Measurements from ENCODE around the gene DOCK11. TPM values are rescaled to one million over a fixed set of nuclear protein-coding genes. Genes with fewer than 3 reads are reported as not detected.

DOCK11 gene
- total RNA-seq, 1 donor from 2014 or later: 16.7 TPM

DNA sequence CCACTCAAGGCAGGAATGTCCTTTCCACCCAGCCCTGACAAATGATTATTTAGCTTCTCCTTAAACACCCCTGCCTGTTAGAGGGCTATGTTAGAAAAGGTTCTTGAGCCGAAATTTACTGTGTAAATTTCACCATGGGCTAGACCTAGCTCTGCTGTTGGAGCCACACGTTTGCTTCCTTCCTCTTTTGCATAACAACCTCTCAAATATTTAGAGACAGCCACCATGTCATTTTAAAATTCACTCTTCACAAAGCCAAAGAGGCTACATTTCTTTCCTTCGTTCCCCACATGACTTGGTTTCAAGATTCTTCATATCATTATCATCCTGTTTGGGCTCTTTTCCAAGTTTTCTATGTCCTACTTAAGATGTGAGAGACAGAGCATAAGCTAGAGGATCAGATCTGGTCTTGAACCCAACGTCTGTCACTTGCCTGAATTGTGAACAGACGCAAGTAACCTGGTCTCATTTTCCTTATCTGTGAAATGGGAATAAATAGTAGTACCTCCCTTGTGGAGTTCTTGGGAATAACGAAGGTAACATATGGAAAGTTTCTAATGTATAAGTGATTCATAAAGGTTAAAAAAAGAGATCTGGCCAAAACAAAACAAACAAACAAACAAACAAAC lies 6.7 kb downstream of the DOCK11 start:
- DNase-seq: no peak

DNA sequence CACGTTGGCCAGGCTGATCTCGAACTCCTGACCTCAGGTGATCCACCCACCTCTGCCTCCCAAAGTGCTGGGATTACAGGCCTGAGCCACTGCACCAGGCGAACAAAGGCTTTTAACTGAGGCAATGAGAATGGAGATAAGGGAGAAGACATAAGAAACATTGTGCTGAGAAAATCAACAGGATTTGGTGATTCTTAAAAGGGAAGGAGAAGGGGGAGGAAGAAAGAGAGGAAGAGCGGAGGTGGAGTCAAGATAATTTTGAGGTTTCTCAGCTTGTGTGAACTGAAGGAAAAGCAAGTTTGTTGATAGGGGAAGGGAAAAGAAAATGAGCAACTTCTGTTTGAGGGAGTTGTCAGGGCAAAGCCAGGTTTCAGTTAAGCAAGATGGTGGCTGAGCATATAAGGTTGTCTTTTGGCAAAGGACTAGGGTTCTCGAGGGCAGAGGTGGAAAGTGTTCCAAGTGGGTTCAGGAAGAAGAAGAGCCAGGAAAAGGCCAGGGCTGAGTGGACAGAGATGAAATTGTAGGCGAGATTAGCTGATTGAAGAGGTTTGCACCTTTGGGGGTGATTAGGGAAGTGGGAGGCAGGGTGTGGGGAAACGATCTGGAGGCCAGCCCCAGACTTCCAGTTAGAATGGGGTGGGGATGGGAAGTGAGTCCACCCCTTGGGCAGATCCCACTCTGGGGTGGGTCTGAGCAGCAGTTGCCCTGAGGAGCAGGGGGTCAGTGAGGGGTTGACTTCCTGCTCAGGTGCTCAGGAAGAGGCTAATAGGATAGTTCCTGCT lies 7.8 kb downstream of the DOCK11 start:
- DNase-seq: no peak

DNA sequence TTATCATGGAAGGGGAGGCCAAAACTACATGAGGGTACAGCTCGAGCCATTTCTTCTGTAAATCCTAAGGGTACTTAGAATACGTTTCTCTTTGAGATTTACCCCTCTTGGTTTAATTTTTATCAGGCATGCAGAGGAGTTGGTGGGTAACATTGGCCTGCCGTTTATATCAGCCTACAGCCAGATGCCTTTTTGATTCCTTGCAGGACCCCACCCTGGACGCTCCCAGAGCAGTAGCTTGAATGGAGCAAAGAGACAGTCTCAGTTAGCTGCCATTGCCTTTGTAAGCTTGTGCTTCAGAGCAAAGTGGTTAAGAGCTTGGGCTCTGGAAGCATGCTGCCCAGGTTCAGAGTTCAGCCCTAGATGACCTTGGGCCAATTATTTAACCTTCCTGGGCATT lies 9.0 kb downstream of the DOCK11 start:
- DNase-seq: no peak

DNA sequence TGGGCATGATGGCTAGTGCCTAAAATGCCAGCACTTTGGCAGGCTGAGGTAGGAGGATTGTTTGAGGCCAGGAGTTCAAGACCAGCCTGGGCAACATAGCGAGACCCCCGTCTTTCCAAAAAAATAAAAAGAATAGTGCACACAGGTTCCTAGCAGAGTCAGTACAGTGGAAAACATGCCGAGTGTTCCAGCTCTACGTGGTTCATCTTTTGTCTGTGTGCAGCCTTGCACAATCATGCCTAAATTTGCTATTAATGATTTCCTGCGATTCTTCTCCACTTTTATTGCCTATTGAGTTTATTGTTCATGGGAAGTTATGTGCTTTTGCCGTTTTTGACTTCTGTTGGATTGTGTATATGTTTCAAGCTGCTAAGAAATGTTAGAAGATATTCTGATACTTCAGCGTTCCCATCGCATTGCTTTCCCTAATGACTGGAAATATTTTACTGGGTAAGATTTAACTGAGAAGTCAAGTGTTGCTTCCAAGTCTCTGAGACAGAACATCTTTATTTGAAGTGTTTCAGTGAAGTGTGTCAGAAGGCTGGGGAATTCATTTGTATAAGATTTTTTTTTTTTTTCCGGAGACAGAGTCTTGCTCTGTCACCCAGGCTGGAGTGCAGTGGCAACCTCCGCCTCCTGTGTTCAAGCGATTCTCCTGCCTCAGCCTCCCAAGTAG lies 11.3 kb downstream of the DOCK11 start:
- DNase-seq: no peak

DNA sequence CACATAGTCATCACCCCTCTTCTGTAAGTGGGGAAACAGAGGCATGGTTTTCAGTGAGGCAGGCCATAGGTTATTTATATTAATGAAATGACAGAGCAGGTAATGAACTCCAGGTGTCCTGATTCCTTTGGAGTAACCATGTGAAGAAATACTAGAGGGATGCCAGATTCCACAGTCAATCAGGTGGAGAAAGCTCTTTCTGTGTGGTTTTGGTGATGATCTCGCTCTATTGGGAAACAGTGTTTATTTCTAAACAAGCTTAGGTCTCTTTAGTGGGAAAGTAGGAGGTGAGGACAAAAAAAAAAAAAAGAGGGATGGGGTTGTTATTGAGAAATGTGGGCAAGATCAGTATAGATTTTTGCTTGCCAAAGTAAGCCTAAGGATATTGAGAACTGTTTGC lies 12.2 kb downstream of the DOCK11 start:
- no peak for DNase-seq

DNA sequence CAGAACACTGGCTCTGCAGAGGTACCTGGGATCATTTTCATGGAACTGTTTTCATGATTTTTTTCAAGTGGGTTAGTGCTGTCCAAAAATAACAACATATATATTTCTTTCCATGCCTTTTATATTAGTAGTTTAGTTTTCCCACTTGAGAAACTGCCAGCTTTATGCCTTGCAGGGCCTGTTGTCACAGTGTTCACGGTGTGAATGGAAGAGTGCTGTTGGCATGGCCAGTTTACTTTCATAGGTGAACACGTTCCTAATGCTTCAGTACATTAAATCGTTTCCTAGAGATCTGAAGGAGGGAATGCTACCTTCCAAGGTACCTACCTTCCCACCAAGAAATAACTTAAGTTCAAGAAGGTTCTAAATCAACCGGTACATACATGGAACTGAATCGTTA lies 12.6 kb downstream of the DOCK11 start:
- DNase-seq: no peak

DNA sequence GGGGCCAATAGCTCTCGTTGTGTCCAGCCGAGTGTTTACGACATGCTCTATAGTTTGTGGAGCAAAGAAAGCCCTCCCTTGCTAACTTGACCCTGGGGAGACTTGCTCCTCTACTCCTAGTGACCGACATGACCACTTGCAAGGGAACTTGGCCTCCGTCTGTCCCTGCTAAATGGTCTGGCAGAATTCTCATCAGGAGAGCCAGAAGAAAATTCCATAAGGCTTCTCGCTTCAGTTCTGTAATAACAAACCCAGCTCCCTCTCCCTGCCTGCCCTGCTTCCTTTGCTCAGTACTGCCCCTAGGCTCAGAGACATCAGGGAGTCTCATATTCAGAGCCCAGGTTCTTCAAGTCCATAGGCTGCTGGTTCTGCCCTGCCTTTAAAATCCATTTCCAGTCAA lies 13.0 kb downstream of the DOCK11 start:
- DNase-seq: no peak

DNA sequence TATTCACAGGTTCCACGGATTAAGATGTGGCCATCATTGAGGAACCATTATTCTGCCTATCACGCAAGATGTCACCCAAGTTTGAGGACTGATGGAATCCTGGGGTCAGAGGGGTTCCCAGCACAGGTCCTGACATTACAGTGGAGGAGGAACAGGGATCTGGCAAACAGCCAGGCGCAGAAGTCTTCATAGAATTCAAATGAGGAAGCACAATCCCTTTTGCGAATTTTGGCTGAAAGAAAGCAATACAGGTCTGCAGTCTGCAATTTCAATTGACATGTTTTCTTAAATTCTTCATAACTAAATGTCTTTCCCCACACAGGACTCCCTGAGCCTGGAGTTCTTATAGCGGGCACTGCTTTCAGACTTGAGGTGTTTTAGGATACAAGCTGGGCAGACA lies 14.5 kb downstream of the DOCK11 start:
- DNase-seq: no peak

DNA sequence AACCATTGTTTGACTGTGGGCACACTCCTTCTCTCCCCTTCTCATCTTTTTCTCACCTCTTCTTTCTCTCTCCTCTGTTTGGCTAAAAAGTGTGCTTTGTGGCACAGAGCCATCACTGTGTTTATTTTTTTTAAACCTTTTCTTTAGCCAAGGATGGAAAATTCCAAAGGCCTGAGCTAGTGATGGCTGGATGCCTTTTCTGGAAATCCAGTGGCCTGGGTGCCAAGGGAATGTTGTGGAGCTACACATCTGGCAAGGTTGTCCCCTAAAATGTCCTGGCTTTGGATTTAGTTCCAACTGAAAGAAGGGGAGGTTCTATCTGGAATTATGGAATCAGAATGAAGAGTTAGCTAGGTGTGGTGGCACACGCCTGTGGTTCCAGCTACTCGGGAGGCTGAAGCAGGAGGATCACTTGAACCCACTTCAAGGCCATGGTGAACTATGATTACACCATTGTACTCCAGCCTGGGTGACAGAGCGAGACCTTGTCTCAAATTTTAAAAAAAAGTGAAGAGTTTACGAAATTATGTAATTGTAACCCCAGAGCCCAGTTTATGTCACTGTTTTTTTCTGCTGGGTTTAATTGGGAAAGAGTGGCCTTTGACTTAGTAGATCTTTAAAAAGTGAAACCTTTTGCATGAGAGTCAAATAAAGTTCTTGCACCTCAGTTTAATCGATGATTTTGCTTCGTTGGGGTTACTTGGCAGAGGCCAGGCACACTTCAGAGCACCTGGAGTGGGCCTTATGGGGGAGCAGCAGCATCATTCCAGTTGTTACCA lies 17.7 kb downstream of the DOCK11 start:
- no peak for DNase-seq

DNA sequence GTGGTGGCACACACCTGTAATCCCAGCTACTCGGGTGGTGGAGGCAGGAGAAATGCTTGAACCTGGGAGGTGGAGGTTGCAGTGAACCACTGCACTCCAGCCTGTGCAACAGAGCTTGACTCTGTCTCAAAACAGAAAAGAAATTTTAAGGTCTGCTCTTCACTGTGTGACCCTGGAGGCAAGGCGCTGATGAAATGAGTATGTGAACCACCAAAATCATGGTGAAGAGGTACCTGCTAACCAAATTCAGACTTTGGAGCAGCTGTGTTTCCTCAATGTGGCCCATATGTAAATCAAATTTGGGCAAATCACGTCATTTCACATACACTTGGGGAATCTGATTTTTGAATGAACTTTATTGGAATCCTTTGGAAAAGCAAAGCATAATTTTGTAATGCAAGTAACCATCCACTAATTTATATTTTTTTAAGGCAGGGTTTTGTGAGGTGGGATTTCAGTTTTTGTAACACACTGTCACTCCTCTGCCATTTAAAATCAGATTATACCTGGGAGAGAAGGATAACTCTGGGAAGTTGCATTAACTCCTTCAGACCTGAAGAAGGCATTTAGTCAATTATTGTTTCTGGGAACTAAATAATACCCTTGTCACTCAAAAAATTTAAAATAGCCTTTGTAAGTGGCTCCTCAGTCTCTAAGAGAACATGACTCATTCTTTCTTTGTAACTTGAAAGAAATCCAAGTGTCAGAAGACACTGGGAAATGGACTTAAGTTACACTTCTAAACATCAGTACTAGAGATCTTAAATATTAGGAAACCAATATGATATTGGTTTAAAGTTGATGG lies 24.0 kb downstream of the DOCK11 start:
- no peak for DNase-seq

DNA sequence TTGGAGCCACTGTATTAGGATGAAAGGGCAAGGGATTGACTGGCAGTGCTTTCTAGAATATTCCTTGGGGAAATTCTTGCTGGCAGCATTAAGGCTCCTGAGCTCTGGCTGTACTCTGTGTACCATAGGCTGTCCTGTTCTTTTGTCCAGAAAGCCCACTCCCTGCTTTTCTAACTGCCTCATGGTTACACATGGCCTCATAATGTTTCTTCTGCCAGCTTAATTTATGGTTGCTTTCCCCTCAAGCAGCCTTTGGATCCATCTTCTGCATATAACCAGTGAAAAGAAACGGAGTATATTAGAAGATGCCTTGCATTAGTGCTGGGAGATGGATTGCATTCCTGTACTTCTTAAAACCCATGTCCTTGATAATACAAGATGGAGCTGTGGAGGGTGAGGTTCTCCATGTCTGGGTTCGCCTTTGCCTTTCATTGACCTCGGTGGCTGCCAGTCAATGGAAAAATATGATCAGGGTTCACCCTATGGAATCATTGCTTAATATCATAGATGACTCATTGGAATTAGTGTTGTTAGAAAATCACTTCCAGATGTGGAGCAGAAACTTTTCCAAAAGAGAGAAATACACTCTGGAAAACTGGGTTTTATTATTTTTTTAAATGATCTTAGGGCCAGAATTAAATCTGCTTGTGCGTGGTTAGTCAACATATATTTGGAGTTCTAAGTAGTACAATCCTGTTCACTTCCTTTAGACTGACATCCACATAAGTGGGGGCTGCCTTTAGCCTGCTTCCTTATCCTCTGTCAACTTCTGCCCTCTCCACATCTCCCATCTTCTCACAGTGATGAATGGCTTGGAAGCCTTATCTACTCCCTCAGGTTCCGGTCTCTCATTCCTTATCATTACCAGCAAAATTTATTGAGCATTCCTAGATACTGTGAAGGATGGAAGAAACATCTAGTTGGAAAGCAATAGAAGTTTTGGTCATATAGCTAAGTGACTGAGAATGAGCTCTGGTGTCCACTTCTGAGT lies 24.9 kb downstream of the DOCK11 start:
- peak; percentile 54 for DNase-seq

DNA sequence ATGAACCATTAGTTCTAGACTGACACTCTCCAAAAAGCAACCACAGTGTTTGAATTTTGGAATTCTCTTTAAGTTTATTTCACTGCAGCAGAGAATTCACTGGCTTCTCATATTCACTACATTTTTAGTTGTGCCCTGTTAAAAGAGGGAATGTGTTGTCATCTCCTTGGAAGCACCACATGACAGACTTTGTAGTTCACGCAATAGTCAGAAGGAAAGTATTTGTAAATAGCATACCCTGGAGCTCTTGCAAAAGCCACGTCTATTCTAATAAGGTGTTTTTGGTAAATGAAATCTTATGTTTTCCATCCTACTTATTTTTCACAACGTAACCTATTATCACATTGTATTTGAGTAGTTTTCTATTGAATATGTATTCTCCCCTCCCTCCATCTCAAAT lies 25.8 kb downstream of the DOCK11 start:
- DNase-seq: no peak

DNA sequence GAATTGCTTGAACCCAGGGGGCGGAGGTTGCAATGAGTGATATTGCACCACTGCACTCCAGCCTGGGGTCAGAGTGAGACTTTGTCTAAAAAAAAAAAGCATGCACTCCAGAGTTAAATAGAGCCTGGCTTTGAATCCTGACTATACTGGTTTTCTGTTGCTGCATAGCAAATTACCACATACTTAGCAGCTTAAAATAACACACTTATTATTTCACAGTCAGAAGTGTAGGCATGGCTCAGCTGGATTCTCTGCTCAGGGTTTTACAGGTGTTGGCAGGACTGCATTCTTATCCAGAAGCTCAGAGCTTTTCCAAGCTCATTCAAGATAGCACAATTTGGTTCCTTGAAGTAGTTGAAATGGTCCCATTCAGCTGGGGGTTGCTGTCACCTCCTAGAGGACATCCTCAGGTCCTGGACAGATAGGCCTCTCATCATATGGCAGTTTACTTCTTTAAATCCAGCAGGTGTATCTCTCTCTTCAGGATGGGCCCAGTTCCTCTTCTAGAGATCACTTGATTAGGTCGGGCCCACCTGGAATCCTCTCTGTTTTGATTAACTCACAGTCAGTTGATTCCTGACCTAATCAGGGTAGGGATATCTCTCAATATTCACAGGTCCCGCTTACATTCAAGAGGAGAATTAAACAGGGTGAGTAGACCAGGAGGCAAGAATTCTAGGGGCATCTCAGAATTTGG lies 26.8 kb downstream of the DOCK11 start:
- DNase-seq: no peak

DNA sequence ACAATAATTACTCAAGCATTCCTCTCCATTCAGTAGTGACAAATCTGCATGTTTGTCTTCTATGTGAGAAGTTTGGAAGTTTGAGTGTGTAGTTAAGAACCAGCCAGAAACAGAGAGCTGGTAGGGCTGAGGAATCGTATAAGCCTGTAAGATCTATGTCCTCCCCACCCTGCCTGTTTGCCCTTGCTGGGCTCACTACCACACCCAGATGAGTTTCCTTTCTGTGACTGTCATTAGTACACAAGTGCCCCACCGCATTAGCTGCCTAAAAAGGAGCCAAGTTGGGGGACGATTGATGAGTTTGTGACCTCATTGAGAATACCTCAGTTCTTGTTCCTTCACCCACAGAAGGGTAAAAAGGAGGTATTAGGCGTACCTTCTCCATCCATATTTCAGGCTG lies 28.3 kb downstream of the DOCK11 start:
- no peak for DNase-seq

DNA sequence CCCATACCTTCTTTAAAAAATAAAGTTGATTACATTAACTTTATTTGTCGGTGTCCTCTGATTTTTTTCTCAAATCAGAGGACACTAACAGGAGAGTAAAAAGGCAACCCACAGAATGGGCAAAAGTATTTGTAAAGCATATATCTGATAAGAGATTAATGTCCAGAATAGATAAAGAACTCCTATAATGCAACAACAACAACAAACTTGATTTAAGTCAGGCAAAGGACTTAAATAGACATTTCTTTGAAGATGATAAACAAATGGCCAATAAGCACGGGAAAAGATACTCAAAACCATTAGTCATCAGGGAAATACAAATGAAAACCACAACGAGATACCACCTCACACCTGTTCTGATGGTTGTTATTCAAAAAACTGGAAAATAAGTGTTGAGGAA lies 28.7 kb downstream of the DOCK11 start:
- no peak for DNase-seq

DNA sequence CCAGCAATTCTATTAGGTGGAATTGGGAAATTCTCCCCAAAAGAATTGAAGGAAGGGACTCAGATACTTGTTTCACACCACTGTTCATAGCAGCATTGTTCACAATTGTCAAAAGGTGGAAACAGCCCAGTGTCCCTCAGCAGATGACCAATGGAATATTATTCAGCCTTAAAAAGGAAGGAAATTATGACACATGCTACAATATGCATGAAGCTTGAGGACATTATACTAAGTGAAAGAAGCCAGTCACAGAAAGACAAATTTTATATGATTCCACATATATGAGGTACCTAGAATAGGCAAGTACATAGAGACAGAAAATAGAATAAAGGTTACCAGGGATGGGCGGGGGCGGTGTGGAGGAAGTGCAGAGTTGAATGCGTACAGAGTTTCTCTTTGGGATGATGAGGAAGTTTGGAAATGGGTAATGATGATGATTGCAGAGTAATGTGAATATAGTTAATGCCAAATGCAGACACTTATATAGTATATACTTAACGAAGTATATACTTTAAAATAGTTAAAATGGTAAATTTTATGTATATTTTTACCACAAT lies 29.6 kb downstream of the DOCK11 start:
- DNase-seq: no peak

DNA sequence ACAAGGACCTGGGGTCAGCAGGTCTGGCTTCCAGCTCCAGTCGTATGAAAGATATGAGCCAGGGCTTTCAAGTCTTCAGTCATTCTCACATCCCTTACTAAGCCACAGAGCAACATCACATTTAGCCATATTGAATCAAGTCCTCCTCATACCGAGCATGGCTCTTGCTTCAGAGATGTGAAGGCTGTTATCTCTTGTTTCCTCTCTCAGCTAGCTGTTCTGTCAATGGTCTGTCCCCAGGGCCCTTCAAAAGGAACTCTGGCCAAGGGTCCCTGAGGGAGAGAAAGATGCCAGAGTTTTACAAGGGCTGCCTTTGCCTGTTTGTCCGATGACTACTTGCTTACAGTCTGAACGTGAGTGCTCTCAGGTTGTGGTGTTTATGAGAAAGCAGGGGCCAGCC lies 30.5 kb downstream of the DOCK11 start:
- DNase-seq: no peak

DNA sequence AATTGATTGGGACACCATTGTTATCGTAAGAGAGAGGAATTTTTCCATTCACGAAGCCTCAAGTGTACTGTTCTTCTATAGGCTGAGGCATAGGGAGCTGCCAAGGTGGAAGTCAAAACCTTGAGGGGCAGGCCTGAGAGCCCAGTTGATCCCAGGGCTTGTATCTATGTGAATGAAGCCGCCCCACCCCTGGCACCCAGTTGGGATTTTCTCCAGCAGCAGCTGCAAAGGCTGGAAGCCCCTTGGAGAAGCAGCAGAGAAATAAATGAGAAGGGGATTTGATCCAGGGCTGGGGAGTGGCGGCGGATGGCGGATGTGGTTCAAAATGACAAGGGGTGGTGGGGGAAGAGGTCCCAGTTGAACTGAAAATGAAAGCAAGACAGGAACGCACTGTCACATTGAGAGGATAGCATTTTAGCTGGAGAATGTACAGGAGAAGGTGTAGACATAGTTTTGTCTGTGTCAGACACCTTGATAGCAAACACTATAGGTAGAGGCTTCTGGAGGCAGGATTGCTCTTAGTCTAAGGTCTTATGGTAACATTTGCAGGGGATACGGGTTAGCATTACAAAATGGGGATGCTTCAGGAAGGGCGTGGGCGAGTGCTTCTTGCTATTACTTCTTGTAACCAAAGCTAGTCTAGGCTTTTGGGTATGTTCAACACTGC lies 32.6 kb downstream of the DOCK11 start:
- no peak for DNase-seq

Measured in tongue (tissue), 2 donors.